DND-41 (cell line): ENCODE measurements around the gene PTGR2.

ENCODE experiments used
- CTCF ChIP-seq: IDR thresholded peaks from 2 replicates; pipeline ENCODE4 v1.5.1; 2012; ENCODE audit warnings: borderline replicate concordance, low read length, moderate library complexity, mild to moderate bottlenecking; ENCODE audit not compliant: poor library complexity, severe bottlenecking; ENCODE audit errors: extremely low read depth
- EZH2 ChIP-seq: IDR thresholded peaks from 3 replicates; pipeline ENCODE4 v1.6.1; 2012; ENCODE audit warnings: borderline replicate concordance, low read depth, mild to moderate bottlenecking, moderate library complexity, low read length, inconsistent platforms; ENCODE audit not compliant: severe bottlenecking

DNA sequence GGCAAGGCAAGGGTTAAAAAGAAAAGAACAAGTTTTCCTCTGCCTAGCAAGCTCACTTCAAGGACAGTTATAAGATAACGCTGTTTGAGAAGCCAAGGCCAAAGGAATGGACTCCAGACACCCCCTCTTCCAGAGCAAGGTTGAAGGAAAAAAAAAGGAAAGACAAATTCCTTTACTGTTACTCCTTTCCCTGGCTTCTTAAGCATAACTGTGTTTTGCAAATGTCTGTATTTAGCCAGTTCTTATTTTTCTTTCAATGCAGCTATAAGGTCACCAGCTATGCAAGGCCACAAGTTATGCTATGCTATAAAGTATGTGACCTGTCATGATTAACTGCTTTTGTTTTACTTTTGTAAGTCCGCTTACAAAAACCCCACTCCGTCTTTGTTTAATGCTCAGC, 61.6 kb downstream of the PTGR2 start:
- TF ChIP-seq CTCF (no peak), EZH2 (no peak)
